Measurements from ENCODE around the gene GTSF1L.

DNA sequence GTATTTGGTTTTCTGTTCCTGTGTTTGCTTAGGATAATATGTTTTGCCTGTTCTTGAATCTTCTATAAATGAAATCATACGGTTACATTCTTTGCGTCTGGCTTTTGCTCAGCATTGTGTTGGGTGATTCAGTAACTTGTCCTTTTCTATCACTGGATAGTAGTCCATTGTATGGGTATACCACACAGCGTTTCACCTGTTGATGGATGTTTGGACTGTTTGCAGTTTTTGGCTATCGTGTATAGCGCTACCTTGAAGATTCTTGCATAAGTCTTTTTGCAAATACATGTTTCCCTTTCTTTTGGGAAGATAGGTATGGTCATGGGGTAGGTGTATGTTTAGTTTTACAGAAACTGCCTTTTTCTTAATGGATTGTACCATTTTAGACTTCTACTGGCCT is 50.4 kb downstream of the GTSF1L start:
- TF ChIP-seq POLR2A (IDR thresholded peaks at IDR 0.05) = no peak
- TF ChIP-seq, protein P1, sequence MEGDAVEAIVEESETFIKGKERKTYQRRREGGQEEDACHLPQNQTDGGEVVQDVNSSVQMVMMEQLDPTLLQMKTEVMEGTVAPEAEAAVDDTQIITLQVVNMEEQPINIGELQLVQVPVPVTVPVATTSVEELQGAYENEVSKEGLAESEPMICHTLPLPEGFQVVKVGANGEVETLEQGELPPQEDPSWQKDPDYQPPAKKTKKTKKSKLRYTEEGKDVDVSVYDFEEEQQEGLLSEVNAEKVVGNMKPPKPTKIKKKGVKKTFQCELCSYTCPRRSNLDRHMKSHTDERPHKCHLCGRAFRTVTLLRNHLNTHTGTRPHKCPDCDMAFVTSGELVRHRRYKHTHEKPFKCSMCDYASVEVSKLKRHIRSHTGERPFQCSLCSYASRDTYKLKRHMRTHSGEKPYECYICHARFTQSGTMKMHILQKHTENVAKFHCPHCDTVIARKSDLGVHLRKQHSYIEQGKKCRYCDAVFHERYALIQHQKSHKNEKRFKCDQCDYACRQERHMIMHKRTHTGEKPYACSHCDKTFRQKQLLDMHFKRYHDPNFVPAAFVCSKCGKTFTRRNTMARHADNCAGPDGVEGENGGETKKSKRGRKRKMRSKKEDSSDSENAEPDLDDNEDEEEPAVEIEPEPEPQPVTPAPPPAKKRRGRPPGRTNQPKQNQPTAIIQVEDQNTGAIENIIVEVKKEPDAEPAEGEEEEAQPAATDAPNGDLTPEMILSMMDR (IDR thresholded peaks at IDR 0.05) = no peak

All from heart left ventricle (tissue), 13 donors.